ENCODE measurements around the gene TMEM59L. TPM values are rescaled to one million over a fixed set of nuclear protein-coding genes. Genes with fewer than 3 reads are reported as not detected.

TMEM59L gene
- total and polyA plus RNA-seq, 2 of the 13 experiments (the other 11 are each of a cell fraction or from before 2014, with no cell fraction given): 0.97 to 5.5 TPM

DNA sequence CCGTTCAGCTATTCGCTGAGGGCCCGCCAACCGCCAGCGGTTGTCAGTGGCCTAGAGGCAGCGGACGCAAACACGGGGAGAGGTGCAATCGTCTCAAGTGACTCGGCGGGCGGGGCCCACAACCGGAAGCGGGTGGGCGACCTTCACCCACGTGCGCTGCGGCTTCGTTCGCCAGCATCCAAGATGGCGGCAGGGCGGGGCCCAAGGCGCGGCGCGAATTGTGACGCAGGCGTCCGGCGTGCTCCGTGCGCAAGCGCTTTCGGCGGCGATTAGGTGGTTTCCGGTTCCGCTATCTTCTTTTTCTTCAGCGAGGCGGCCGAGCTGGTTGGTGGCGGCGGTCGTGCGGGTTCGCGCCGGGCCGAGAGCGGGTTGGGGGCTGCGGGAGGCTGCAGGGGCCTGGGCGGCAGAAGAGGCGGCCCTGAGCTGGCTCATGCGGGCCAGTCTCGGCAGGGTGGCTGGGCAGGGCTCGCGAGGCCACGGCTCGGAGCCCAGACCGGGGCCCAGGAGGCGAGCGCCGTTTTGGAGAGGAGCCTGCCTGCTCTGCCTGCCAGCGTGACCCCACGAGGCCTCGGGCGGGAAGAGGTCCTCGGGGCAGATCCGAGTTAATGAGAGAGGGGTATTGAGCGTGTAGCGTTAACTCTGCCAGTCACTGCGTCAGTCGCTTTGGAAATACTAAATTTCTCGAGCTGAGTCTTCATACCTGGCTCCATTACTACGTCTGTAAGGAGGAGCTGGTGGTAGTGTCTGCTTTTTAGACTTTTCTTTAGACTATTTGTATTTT is 40.9 kb upstream of the TMEM59L start, which contains the start of gene UBA52 (continued):
- TF ChIP-seq, protein P1, sequence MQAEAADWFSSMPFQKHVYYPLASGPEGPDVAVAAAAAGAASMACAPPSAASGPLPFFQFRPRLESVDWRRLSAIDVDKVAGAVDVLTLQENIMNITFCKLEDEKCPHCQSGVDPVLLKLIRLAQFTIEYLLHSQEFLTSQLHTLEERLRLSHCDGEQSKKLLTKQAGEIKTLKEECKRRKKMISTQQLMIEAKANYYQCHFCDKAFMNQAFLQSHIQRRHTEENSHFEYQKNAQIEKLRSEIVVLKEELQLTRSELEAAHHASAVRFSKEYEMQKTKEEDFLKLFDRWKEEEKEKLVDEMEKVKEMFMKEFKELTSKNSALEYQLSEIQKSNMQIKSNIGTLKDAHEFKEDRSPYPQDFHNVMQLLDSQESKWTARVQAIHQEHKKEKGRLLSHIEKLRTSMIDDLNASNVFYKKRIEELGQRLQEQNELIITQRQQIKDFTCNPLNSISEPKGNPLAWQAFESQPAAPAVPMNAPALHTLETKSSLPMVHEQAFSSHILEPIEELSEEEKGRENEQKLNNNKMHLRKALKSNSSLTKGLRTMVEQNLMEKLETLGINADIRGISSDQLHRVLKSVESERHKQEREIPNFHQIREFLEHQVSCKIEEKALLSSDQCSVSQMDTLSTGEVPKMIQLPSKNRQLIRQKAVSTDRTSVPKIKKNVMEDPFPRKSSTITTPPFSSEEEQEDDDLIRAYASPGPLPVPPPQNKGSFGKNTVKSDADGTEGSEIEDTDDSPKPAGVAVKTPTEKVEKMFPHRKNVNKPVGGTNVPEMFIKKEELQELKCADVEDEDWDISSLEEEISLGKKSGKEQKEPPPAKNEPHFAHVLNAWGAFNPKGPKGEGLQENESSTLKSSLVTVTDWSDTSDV (CRISPR knock-in tag; IDR thresholded peaks at IDR 0.05): no peak; the same call in 1 of the 2 replicates
- peak; percentile 94 for TF ChIP-seq CREM (IDR thresholded peaks at IDR 0.05)
- peak; percentile 73 for TF ChIP-seq CREM (CRISPR knock-in tag; IDR thresholded peaks at IDR 0.05)
- no peak for TF ChIP-seq SOX13 (IDR thresholded peaks at IDR 0.05)
- peak in 1 of 2 experiments; percentile 55; a peak in 1 of 4 replicates for TF ChIP-seq SOX13 (CRISPR knock-in tag; conservative IDR thresholded peaks at IDR 0.05 in 1 of 2, IDR thresholded peaks at IDR 0.05 in 1 of 2)
- TF ChIP-seq MED8 (CRISPR knock-in tag; IDR thresholded peaks at IDR 0.05; ENCODE audit: insufficient replicate concordance): peak; percentile 60
- TF ChIP-seq, protein P2, sequence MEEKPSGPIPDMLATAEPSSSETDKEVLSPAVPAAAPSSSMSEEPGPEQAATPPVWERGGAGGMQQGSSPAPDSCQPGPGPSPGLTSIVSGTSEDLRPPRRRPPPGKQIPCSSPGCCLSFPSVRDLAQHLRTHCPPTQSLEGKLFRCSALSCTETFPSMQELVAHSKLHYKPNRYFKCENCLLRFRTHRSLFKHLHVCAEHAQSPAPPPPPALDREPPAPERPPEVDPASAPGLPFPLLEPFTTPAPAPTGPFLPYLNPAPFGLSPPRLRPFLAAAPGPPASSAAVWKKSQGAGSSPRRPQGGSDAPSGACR (CRISPR knock-in tag; IDR thresholded peaks at IDR 0.05): peak; percentile 46; the same call in 1 of the 2 replicates
- 0 out of 2 replicates have a peak, but pooled peaks have one; percentile 52 for TF ChIP-seq KLF11 (CRISPR knock-in tag; IDR thresholded peaks at IDR 0.05)
- TF ChIP-seq MTA3 (CRISPR knock-in tag; IDR thresholded peaks at IDR 0.05): no peak
- TF ChIP-seq, protein P3, sequence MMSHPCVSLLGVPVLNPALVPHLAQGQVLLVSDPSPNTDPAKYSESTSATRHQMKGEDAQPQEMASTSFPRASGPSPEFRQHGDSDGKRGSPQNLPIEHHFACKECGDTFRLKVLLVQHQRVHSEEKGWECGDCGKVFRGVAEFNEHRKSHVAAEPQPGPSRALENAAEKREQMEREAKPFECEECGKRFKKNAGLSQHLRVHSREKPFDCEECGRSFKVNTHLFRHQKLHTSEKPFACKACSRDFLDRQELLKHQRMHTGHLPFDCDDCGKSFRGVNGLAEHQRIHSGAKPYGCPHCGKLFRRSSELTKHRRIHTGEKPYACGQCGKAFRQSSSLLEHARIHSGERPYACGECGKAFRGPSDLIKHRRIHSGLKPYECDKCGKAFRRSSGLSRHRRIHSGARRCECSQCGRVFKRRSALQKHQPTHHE (CRISPR knock-in tag; IDR thresholded peaks at IDR 0.05; ENCODE audit: borderline replicate concordance): peak; percentile 58; the same call in 1 of the 2 replicates
- TF ChIP-seq, protein P4, sequence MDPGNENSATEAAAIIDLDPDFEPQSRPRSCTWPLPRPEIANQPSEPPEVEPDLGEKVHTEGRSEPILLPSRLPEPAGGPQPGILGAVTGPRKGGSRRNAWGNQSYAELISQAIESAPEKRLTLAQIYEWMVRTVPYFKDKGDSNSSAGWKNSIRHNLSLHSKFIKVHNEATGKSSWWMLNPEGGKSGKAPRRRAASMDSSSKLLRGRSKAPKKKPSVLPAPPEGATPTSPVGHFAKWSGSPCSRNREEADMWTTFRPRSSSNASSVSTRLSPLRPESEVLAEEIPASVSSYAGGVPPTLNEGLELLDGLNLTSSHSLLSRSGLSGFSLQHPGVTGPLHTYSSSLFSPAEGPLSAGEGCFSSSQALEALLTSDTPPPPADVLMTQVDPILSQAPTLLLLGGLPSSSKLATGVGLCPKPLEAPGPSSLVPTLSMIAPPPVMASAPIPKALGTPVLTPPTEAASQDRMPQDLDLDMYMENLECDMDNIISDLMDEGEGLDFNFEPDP (CRISPR knock-in tag; conservative IDR thresholded peaks at IDR 0.05): no peak
- peak; percentile 48; the same call in 1 of the 2 replicates for TF ChIP-seq KDM5A (IDR thresholded peaks at IDR 0.05; ENCODE audit: borderline replicate concordance, low read length)
- TF ChIP-seq, protein P5, sequence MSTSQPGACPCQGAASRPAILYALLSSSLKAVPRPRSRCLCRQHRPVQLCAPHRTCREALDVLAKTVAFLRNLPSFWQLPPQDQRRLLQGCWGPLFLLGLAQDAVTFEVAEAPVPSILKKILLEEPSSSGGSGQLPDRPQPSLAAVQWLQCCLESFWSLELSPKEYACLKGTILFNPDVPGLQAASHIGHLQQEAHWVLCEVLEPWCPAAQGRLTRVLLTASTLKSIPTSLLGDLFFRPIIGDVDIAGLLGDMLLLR (CRISPR knock-in tag; IDR thresholded peaks at IDR 0.05): peak; percentile 90; the same call in 1 of the 2 replicates
- no peak for TF ChIP-seq ZNF296 (CRISPR knock-in tag; conservative IDR thresholded peaks at IDR 0.05)
- TF ChIP-seq, protein P6, sequence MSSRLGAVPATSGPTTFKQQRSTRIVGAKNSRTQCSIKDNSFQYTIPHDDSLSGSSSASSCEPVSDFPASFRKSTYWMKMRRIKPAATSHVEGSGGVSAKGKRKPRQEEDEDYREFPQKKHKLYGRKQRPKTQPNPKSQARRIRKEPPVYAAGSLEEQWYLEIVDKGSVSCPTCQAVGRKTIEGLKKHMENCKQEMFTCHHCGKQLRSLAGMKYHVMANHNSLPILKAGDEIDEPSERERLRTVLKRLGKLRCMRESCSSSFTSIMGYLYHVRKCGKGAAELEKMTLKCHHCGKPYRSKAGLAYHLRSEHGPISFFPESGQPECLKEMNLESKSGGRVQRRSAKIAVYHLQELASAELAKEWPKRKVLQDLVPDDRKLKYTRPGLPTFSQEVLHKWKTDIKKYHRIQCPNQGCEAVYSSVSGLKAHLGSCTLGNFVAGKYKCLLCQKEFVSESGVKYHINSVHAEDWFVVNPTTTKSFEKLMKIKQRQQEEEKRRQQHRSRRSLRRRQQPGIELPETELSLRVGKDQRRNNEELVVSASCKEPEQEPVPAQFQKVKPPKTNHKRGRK (CRISPR knock-in tag; IDR thresholded peaks at IDR 0.05): no peak
- TF ChIP-seq, protein P7, sequence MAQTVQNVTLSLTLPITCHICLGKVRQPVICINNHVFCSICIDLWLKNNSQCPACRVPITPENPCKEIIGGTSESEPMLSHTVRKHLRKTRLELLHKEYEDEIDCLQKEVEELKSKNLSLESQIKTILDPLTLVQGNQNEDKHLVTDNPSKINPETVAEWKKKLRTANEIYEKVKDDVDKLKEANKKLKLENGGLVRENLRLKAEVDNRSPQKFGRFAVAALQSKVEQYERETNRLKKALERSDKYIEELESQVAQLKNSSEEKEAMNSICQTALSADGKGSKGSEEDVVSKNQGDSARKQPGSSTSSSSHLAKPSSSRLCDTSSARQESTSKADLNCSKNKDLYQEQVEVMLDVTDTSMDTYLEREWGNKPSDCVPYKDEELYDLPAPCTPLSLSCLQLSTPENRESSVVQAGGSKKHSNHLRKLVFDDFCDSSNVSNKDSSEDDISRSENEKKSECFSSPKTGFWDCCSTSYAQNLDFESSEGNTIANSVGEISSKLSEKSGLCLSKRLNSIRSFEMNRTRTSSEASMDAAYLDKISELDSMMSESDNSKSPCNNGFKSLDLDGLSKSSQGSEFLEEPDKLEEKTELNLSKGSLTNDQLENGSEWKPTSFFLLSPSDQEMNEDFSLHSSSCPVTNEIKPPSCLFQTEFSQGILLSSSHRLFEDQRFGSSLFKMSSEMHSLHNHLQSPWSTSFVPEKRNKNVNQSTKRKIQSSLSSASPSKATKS (CRISPR knock-in tag; IDR thresholded peaks at IDR 0.05): no peak
- TF ChIP-seq SP1 (IDR thresholded peaks at IDR 0.05): no peak
- peak; percentile 99 for TF ChIP-seq SP1 (CRISPR knock-in tag; IDR thresholded peaks at IDR 0.05)
